ENCODE data around the gene ZNF385D. TPM values are rescaled to one million over a fixed set of nuclear protein-coding genes. Genes with fewer than 3 reads are reported as not detected.
A peak's percentile ranks its signal among the peaks of the same experiment; 100 is the strongest.

The ZNF385D gene, protein sequence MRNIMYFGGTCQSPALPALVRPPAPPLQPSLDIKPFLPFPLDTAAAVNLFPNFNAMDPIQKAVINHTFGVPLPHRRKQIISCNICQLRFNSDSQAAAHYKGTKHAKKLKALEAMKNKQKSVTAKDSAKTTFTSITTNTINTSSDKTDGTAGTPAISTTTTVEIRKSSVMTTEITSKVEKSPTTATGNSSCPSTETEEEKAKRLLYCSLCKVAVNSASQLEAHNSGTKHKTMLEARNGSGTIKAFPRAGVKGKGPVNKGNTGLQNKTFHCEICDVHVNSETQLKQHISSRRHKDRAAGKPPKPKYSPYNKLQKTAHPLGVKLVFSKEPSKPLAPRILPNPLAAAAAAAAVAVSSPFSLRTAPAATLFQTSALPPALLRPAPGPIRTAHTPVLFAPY
- total RNA-seq, result 1 to 10 TPM in 3 of 4 donors, under 1 TPM in 1; 0.49 to 2.2 (median 1.5) TPM

DNA sequence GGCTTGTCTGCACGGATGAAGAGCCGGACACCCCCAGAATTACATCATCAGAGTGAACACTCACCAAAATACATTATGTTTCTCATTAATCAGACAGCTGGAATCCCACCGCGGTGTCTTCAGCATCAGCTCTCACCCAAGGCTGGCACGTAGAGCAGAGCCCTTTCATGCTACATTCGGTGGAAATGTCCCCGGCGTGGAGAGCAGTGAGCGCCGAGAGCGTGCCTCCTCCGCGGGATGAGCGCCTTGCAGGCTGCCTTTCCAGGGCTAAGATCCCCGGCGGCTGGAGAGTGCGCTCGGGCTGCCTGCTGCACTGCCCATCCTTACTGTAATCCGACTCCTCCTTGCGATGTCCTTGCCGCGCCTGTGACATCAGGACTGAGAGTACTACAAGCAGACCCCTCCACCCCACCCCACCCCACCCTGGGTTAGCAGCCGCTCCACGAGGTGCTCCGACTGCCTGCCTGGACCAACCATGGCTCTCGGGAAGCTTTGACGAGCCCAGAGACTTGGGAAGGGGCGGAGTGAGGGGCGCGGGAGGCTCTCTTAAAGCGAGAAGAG lies at the start of gene ZNF385D:
ZNF385D (minus strand) TSS at position 380 of the 561 bp plus-strand sequence; CDS start at position 86, 294 bp downstream.
- TF ChIP-seq, protein P1, sequence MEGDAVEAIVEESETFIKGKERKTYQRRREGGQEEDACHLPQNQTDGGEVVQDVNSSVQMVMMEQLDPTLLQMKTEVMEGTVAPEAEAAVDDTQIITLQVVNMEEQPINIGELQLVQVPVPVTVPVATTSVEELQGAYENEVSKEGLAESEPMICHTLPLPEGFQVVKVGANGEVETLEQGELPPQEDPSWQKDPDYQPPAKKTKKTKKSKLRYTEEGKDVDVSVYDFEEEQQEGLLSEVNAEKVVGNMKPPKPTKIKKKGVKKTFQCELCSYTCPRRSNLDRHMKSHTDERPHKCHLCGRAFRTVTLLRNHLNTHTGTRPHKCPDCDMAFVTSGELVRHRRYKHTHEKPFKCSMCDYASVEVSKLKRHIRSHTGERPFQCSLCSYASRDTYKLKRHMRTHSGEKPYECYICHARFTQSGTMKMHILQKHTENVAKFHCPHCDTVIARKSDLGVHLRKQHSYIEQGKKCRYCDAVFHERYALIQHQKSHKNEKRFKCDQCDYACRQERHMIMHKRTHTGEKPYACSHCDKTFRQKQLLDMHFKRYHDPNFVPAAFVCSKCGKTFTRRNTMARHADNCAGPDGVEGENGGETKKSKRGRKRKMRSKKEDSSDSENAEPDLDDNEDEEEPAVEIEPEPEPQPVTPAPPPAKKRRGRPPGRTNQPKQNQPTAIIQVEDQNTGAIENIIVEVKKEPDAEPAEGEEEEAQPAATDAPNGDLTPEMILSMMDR (IDR thresholded peaks at IDR 0.05), result no peak
- no peak for TF ChIP-seq POLR2A (IDR thresholded peaks at IDR 0.05)
- no peaks in the 10 kb centered on the region for H3K27me3 ChIP-seq
- peak within 1 kb of the TSS in 1 of 3 donors; percentile 8 for H3K4me3 ChIP-seq (replicated peaks in 1 of 3)
- H3K4me1 ChIP-seq, result peaks cover 10 to 16% of the 10 kb centered on the region in 2 donors
- no peaks in the 10 kb centered on the region for H3K36me3 ChIP-seq
- intact Hi-C loops (cut with DNase I), result no loop called here
- WGBS, 2 donors, result 1 to 3% methylated on average over 16 to 31 of the region's 31 CpGs
- H3K27ac ChIP-seq, result peak within 1 kb of the TSS in 1 of 3 donors; percentile 6
- peak; percentile 28 to 30 for DNase-seq
- H3K9me3 ChIP-seq, result no peaks in the 10 kb centered on the region

DNA sequence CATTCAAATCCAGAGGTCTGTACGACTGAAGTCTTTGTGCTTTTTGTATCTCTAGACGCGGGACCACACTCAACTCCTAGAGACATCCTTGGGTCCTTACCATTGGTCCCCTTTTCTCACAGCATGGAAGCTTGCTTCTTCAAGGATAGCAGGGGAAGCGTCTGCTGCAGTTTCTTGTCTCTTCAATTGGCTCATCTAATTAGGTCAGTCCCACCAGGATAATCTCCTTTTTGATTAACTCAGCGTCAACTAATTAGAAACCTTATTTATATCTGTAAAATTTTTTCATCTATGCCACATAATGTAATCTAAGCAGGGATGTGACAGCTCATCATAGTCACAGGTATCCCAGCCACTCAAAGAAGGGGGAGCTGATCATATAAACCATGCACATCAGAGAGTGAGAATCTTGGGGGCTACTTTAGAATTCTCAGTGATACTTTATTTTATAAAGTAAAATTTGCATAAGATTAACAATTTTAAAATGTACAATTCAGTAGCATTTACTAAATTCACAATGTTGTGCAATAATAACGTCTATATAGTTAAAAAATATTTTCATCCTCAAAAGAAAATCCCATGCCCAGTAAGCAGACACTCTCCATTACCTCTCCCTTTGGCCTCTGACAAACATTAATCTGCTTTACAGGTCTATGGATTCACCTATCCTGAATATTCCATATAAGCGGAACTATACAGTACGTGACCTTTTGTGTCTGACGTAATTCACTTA lies 47.5 kb upstream of the ZNF385D start:
- no peaks in the 10 kb centered on the region for H3K9me3 ChIP-seq
- H3K4me3 ChIP-seq (replicated peaks in 1 of 3), result no peak overlapping the region
- no peaks in the 10 kb centered on the region for H3K36me3 ChIP-seq
- intact Hi-C loops (cut with DNase I), result no loop called here
- WGBS, 2 donors, result 91 to 95% methylated on average over 9 of the region's 9 CpGs
- no peaks in the 10 kb centered on the region for H3K4me1 ChIP-seq
- DNase-seq, result no peak
- TF ChIP-seq, protein P1 (IDR thresholded peaks at IDR 0.05), result no peak
- TF ChIP-seq POLR2A (IDR thresholded peaks at IDR 0.05), result no peak
- H3K27ac ChIP-seq, result no peak overlapping the region
- H3K27me3 ChIP-seq, result no peaks in the 10 kb centered on the region

DNA sequence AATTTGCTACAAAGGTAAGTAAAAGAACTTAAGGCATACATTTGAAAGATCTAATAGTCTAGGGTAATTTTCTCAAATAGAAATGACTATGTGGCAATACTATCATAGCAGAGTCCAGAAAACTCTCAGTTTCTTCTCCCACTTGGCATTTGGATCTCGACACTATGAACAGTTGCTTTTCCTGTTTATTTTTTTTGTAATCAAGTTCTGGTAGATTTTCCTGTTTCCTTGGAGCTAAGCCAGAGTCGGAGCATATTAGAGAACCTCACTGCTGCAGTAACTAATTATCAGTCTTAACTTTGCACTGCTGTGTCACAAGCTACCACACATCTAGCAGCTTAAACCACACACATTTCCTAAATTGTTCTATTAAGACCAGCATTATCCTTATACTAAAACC lies 44.9 kb upstream of the ZNF385D start:
- Histone ChIP-seq H3K27me3 (no peaks in the 10 kb centered on the region), H3K4me1 (no peaks in the 10 kb centered on the region), H3K27ac (no peak overlapping the region), H3K4me3 (replicated peaks in 1 of 3) (no peak overlapping the region), H3K9me3 (no peaks in the 10 kb centered on the region), H3K36me3 (no peaks in the 10 kb centered on the region)
- DNase-seq, result no peak
- 15 to 39% methylated on average over 2 of the region's 2 CpGs for WGBS, 2 donors
- TF ChIP-seq, protein P1 (IDR thresholded peaks at IDR 0.05), result no peak
- TF ChIP-seq POLR2A (IDR thresholded peaks at IDR 0.05), result no peak
- intact Hi-C loops (cut with DNase I), result no loop called here

DNA sequence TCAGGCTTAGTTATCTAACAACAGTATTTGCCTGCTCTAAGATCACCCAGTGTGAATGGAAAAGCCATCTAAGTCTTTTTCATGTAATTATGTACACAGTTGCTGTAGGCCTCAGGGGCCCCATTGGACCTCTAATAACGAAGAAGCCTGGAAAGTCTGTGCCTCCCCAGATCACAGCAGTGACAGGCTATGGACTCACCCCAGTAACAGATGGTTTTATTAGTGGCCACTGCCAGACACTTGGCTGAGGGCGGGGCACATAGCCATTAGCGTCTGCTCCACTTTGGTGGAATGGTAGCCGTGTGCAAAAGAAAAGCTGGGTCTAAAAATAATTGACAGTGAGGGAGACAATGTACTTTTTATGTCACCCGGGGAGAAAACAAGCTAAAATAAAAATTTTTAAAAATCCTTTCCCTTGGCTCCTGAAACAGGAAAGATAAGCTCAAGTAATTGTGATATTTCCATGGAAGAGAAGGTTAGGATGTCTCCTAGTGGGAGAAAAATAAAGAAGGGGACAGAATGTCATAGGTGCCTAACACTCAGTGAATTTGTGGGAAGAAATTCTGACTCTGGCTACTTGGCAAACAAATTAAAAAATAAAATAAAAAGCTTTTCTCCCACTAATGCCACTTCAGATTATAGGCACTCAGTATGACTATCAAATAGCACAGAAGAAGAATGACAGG lies 44.3 kb upstream of the ZNF385D start:
- H3K27me3 ChIP-seq, result no peaks in the 10 kb centered on the region
- intact Hi-C loops (cut with DNase I), result no loop called here
- no peaks in the 10 kb centered on the region for H3K36me3 ChIP-seq
- 60 to 76% methylated on average over 5 of the region's 5 CpGs for WGBS, 2 donors
- no peak overlapping the region for H3K27ac ChIP-seq
- no peaks in the 10 kb centered on the region for H3K9me3 ChIP-seq
- TF ChIP-seq, protein P1 (IDR thresholded peaks at IDR 0.05), result no peak
- H3K4me3 ChIP-seq (replicated peaks in 1 of 3), result no peak overlapping the region
- H3K4me1 ChIP-seq, result no peaks in the 10 kb centered on the region
- DNase-seq, result no peak

All from thyroid gland (tissue), 4 donors.